ENCODE results near the gene MAMSTR.

DNA sequence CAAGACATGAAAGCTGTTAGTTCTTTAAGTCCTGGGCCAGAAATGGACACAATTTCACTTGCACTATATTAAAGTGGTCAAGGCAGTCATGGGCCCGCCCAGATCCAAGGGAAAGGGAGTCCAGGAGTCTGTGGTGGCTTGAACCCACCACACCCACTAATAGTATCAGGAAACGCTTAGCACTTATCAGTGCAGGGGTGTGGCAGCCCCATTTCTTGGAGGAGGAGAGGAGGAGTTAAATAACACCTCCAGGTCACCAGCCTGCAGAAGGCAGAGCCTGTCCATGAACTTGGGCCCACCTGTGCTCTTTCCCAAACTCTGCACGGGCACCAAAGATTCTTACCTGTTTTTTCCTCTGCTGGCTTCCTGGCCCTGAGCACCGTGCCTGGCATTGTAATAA is 41.3 kb downstream of the MAMSTR start:
- TF ChIP-seq GATA3 (IDR thresholded peaks at IDR 0.05; ENCODE audit: low read depth, low read length) (no peak), GATA2 (IDR thresholded peaks at IDR 0.05; ENCODE audit: low read depth, low read length) (no peak)

Measured in SH-SY5Y (cell line).